Measurements from ENCODE around the gene LDLRAD4. TPM values are rescaled to one million over a fixed set of nuclear protein-coding genes. Genes with fewer than 3 reads are reported as not detected.

Gene LDLRAD4
- total and polyA plus RNA-seq, 2 experiments from 2014 or later: 0.73 to 1.9 TPM

- no peak overlapping the region for H3K27ac Mint-ChIP-seq
- peaks cover 8% of the 10 kb centered on the region for H3K27me3 Mint-ChIP-seq (ENCODE audit: insufficient read depth, low read depth, poor library complexity)
- no peak overlapping the region for H3K4me3 Mint-ChIP-seq
- Histone ChIP-seq H3F3A (replicated peaks; ENCODE audit: low read depth) (no peaks in the 10 kb centered on the region), H2AFZ (no peak overlapping the region), H3K79me2 (replicated peaks; ENCODE audit: insufficient read depth) (no peaks in the 10 kb centered on the region), H3K27ac (ENCODE audit: low read depth) (no peak overlapping the region), H3K36me3 (ENCODE audit: insufficient read depth) (0 out of 2 replicates have a peak, but pooled peaks cover 3% of the 10 kb centered on the region), H3K9me2 (ENCODE audit: insufficient read depth) (no peaks in the 10 kb centered on the region), H3K4me2 (no peak overlapping the region), H3K4me3 (no peak overlapping the region), H3K4me1 (ENCODE audit: insufficient read depth) (no peaks in the 10 kb centered on the region), H3K27me3 (ENCODE audit: insufficient read depth) (no peaks in the 10 kb centered on the region), H4K20me1 (replicated peaks; ENCODE audit: insufficient read depth) (no peaks in the 10 kb centered on the region)
- DNase-seq (ENCODE audit: low spot score) (no peak), ATAC-seq (no peak)
- H3K9me3 Mint-ChIP-seq: peaks cover 8% of the 10 kb centered on the region; the same call in 2 of the 3 replicates
- TF ChIP-seq, protein P1, sequence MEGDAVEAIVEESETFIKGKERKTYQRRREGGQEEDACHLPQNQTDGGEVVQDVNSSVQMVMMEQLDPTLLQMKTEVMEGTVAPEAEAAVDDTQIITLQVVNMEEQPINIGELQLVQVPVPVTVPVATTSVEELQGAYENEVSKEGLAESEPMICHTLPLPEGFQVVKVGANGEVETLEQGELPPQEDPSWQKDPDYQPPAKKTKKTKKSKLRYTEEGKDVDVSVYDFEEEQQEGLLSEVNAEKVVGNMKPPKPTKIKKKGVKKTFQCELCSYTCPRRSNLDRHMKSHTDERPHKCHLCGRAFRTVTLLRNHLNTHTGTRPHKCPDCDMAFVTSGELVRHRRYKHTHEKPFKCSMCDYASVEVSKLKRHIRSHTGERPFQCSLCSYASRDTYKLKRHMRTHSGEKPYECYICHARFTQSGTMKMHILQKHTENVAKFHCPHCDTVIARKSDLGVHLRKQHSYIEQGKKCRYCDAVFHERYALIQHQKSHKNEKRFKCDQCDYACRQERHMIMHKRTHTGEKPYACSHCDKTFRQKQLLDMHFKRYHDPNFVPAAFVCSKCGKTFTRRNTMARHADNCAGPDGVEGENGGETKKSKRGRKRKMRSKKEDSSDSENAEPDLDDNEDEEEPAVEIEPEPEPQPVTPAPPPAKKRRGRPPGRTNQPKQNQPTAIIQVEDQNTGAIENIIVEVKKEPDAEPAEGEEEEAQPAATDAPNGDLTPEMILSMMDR (conservative IDR thresholded peaks at IDR 0.05; ENCODE audit: low read depth in 2 of 2): no peak
- TF ChIP-seq STAT1 (IDR thresholded peaks at IDR 0.05; ENCODE audit: unreplicated experiment): no peak
- no peak for TF ChIP-seq CREB1 (CRISPR knock-in tag; IDR thresholded peaks at IDR 0.05; ENCODE audit: low read depth)
- TF ChIP-seq, protein P2, sequence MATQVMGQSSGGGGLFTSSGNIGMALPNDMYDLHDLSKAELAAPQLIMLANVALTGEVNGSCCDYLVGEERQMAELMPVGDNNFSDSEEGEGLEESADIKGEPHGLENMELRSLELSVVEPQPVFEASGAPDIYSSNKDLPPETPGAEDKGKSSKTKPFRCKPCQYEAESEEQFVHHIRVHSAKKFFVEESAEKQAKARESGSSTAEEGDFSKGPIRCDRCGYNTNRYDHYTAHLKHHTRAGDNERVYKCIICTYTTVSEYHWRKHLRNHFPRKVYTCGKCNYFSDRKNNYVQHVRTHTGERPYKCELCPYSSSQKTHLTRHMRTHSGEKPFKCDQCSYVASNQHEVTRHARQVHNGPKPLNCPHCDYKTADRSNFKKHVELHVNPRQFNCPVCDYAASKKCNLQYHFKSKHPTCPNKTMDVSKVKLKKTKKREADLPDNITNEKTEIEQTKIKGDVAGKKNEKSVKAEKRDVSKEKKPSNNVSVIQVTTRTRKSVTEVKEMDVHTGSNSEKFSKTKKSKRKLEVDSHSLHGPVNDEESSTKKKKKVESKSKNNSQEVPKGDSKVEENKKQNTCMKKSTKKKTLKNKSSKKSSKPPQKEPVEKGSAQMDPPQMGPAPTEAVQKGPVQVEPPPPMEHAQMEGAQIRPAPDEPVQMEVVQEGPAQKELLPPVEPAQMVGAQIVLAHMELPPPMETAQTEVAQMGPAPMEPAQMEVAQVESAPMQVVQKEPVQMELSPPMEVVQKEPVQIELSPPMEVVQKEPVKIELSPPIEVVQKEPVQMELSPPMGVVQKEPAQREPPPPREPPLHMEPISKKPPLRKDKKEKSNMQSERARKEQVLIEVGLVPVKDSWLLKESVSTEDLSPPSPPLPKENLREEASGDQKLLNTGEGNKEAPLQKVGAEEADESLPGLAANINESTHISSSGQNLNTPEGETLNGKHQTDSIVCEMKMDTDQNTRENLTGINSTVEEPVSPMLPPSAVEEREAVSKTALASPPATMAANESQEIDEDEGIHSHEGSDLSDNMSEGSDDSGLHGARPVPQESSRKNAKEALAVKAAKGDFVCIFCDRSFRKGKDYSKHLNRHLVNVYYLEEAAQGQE (IDR thresholded peaks at IDR 0.05; ENCODE audit: unreplicated experiment): no peak
- no peak for TF ChIP-seq EZH2phosphoT487 (IDR thresholded peaks at IDR 0.05; ENCODE audit: unreplicated experiment)
- peaks cover 7% of the 10 kb centered on the region; the same call in 2 of the 3 replicates for H3K36me3 Mint-ChIP-seq (ENCODE audit: low read depth)
- H3K4me1 Mint-ChIP-seq: no peaks in the 10 kb centered on the region
These were observed 333.5 kb downstream of the LDLRAD4 start for GRCh38 chr18:13551841-13552733.

GRCh38 chr18:13553449-13553848 is 334.9 kb downstream of the LDLRAD4 start:
- Mint-ChIP-seq H3K27ac (no peak overlapping the region), H3K27me3 (ENCODE audit: insufficient read depth, low read depth, poor library complexity) (peaks cover 6% of the 10 kb centered on the region), H3K4me1 (peaks cover 2% of the 10 kb centered on the region; the same call in 1 of the 3 replicates), H3K36me3 (ENCODE audit: low read depth) (no peaks in the 10 kb centered on the region), H3K4me3 (no peak overlapping the region), H3K9me3 (no peaks in the 10 kb centered on the region)
- no peaks in the 10 kb centered on the region for H3K27me3 ChIP-seq (ENCODE audit: insufficient read depth)
- H3K4me1 ChIP-seq (ENCODE audit: insufficient read depth): no peaks in the 10 kb centered on the region; the same call in 1 of the 2 replicates
- no peaks in the 10 kb centered on the region for H3F3A ChIP-seq (replicated peaks; ENCODE audit: low read depth)
- no peaks in the 10 kb centered on the region for H3K79me2 ChIP-seq (replicated peaks; ENCODE audit: insufficient read depth)
- H3K9me2 ChIP-seq (ENCODE audit: insufficient read depth): no peaks in the 10 kb centered on the region
- no peak overlapping the region for H3K27ac ChIP-seq (ENCODE audit: low read depth)
- H3K36me3 ChIP-seq (ENCODE audit: insufficient read depth): no peaks in the 10 kb centered on the region
- no peak overlapping the region for H3K4me3 ChIP-seq
- H3K4me2 ChIP-seq: no peak overlapping the region
- no peaks in the 10 kb centered on the region for H4K20me1 ChIP-seq (replicated peaks; ENCODE audit: insufficient read depth)
- DNase-seq (ENCODE audit: low spot score) (no peak), ATAC-seq (no peak)
- H2AFZ ChIP-seq: no peak overlapping the region
- no peak for TF ChIP-seq EZH2phosphoT487 (IDR thresholded peaks at IDR 0.05; ENCODE audit: unreplicated experiment)
- no peak for TF ChIP-seq JUNB (IDR thresholded peaks at IDR 0.05; ENCODE audit: unreplicated experiment)
- no peak for TF ChIP-seq EZH2 (IDR thresholded peaks at IDR 0.05; ENCODE audit: low read depth, unreplicated experiment)
- TF ChIP-seq NANOG (IDR thresholded peaks at IDR 0.05; ENCODE audit: borderline replicate concordance): no peak
- no peak for TF ChIP-seq ETS1 (IDR thresholded peaks at IDR 0.05)
- no peak for TF ChIP-seq STAT1 (IDR thresholded peaks at IDR 0.05; ENCODE audit: unreplicated experiment)
- TF ChIP-seq ZNF331 (CRISPR knock-in tag; IDR thresholded peaks at IDR 0.05; ENCODE audit: low read depth): no peak
- TF ChIP-seq, protein P1 (conservative IDR thresholded peaks at IDR 0.05; ENCODE audit: low read depth in 2 of 2): no peak
- TF ChIP-seq CREB1 (CRISPR knock-in tag; IDR thresholded peaks at IDR 0.05; ENCODE audit: low read depth): no peak

Data from GM23338 (cell line).